GM23248 (cell line): Measurements from ENCODE around the gene CABYR. TPM values are rescaled to one million over a fixed set of nuclear protein-coding genes. Genes with fewer than 3 reads are reported as not detected.

Experiments used
- DNase-seq: peaks from one replicate; pipeline ENCODE4 v3.0.0-alpha.2; 2015
- H2AFZ ChIP-seq: fragments of 200-600 bp; sonication (generic); 2 replicates; pipeline ENCODE4 v1.6.1; 2016; ENCODE audit warnings: antibody characterized with exemption
- H3F3A ChIP-seq: fragments of 200-600 bp; sonication (generic); 2 replicates; pipeline ENCODE4 v1.6.1; 2016; ENCODE audit warnings: mild to moderate bottlenecking, antibody characterized with exemption, mixed run types; ENCODE audit not compliant: insufficient read depth
- H3K27ac ChIP-seq: fragments of 200-600 bp; sonication (generic); 2 replicates; pipeline ENCODE4 v1.5.1; 2016; ENCODE audit warnings: mild to moderate bottlenecking
- H3K27me3 ChIP-seq: fragments of 200-600 bp; sonication (generic); replicated peaks from 2 replicates; pipeline ENCODE4 v1.6.1; 2016; ENCODE audit warnings: mild to moderate bottlenecking; ENCODE audit not compliant: insufficient read depth
- H3K36me3 ChIP-seq: fragments of 200-600 bp; sonication (generic); 2 replicates; pipeline ENCODE4 v1.6.1; 2016; ENCODE audit warnings: low read depth, mild to moderate bottlenecking
- H3K4me1 ChIP-seq: fragments of 200-600 bp; sonication (generic); 2 replicates; pipeline ENCODE4 v1.6.1; 2016; ENCODE audit warnings: mild to moderate bottlenecking; ENCODE audit not compliant: insufficient read depth
- H3K4me2 ChIP-seq: fragments of 200-600 bp; sonication (generic); one replicate; pipeline ENCODE4 v1.6.1; 2016; ENCODE audit warnings: mild to moderate bottlenecking; ENCODE audit not compliant: unreplicated experiment
- H3K4me3 ChIP-seq: fragments of 200-600 bp; sonication (generic); 2 replicates; pipeline ENCODE4 v1.5.1; 2016; ENCODE audit warnings: mild to moderate bottlenecking
- H3K79me2 ChIP-seq: fragments of 200-600 bp; sonication (generic); 2 replicates; pipeline ENCODE4 v1.6.1; 2016; ENCODE audit warnings: mild to moderate bottlenecking; ENCODE audit not compliant: insufficient read depth
- H3K9ac ChIP-seq: fragments of 200-600 bp; sonication (generic); 2 replicates; pipeline ENCODE4 v1.6.1; 2016; ENCODE audit warnings: mild to moderate bottlenecking
- H3K9me2 ChIP-seq: fragments of 200-600 bp; sonication (generic); 2 replicates; pipeline ENCODE4 v1.6.1; 2016; ENCODE audit warnings: mixed run types, mild to moderate bottlenecking, moderate library complexity; ENCODE audit not compliant: insufficient read depth
- H3K9me3 ChIP-seq: fragments of 200-600 bp; sonication (generic); one replicate; pipeline ENCODE4 v1.6.1; 2017; ENCODE audit warnings: low read depth
- H4K20me1 ChIP-seq: fragments of 200-600 bp; sonication (generic); 2 replicates; pipeline ENCODE4 v1.6.0; 2016; ENCODE audit not compliant: insufficient read depth
- EZH2 ChIP-seq: fragments of 200-600 bp; sonication (generic); IDR thresholded peaks from 2 replicates; pipeline ENCODE4 v1.6.1; 2018; ENCODE audit warnings: antibody characterized with exemption, mild to moderate bottlenecking; ENCODE audit not compliant: insufficient read depth, poor library complexity, severe bottlenecking
- EZH2phosphoT487 ChIP-seq: fragments of 200-600 bp; sonication (generic); IDR thresholded peaks from 2 replicates; pipeline ENCODE4 v1.6.1; 2018; ENCODE audit warnings: antibody characterized with exemption, moderate library complexity, mild to moderate bottlenecking, low read depth; ENCODE audit not compliant: insufficient read depth
- WGBS, 2 experiments: methylation state at CpG; one replicate each; pipeline ENCODE4 v1.1.6; 2015 to 2017; ENCODE audit warnings: low lambda C conversion rate in 2 of 2, low coverage in 1 of 2; ENCODE audit errors: missing lambda C conversion rate in 2 of 2; 5-methylcytosine and 5-hydroxymethylcytosine counted together
- in situ Hi-C: fragments of 300-500 bp; cut with MboI; formaldehyde crosslinking; loops from 2 replicates; pipeline ENCODE4 v1.15.0; 2020
- polyA plus RNA-seq: library from polyadenylated mRNA; unstranded; fragments of >200 nt; fragmentation: Nextera tagmentation; extraction: Ambion mirVana; gene quantifications from 2 replicates; pipeline ENCODE4 v1.2.1, GENCODE V29; 2016
- total RNA-seq: library from RNA; depleted of rRNA; stranded (reverse); fragments of >200 nt; shearing (Covaris generic); gene quantifications from 2 replicates; pipeline ENCODE4 v1.2.3, GENCODE V29; 2014

The CABYR gene
- total and polyA plus RNA-seq, 2 experiments from 2014 or later, result 2.9 to 3.6 TPM

- Histone ChIP-seq H3K79me2 (no peaks in the 10 kb centered on the region), H3K27ac (no peak overlapping the region), H2AFZ (no peak overlapping the region), H3K9me3 (no peaks in the 10 kb centered on the region), H3K4me3 (no peak overlapping the region), H3K4me2 (no peak overlapping the region), H3K4me1 (peaks cover 13% of the 10 kb centered on the region), H3F3A (peaks cover 12% of the 10 kb centered on the region; the same call in 1 of the 2 replicates), H4K20me1 (no peaks in the 10 kb centered on the region), H3K9me2 (no peaks in the 10 kb centered on the region), H3K9ac (no peak overlapping the region), H3K36me3 (no peaks in the 10 kb centered on the region), H3K27me3 (no peaks in the 10 kb centered on the region)
- DNase-seq, result no peak
- in situ Hi-C loops, result no loop called here
- TF ChIP-seq EZH2 (no peak), EZH2phosphoT487 (no peak)
- 89 to 95% methylated on average over 1 of the region's 1 CpG for WGBS, 2 experiments
Observed at GRCh38 chr18:24180048-24180447, 41.2 kb downstream of the CABYR start.

GRCh38 chr18:24181806-24182205 lies 42.9 kb downstream of the CABYR start:
- H3F3A ChIP-seq, result peaks cover 12% of the 10 kb centered on the region; the same call in 1 of the 2 replicates
- WGBS, 2 experiments, result 24% methylated on average over 2 of the region's 2 CpGs
- H3K27ac ChIP-seq, result no peak overlapping the region
- peak overlapping the region; percentile 40 for H3K4me2 ChIP-seq
- no peaks in the 10 kb centered on the region for H3K79me2 ChIP-seq
- TF ChIP-seq EZH2 (no peak), EZH2phosphoT487 (no peak)
- no peaks in the 10 kb centered on the region for H3K9me2 ChIP-seq
- H3K27me3 ChIP-seq, result no peaks in the 10 kb centered on the region
- no peak overlapping the region for H3K9ac ChIP-seq
- H3K4me1 ChIP-seq, result peaks cover 13% of the 10 kb centered on the region
- H4K20me1 ChIP-seq, result no peaks in the 10 kb centered on the region
- DNase-seq, result peak; percentile 44
- no peaks in the 10 kb centered on the region for H3K36me3 ChIP-seq
- H3K9me3 ChIP-seq, result no peaks in the 10 kb centered on the region
- in situ Hi-C loops, result no loop called here
- 0 out of 2 replicates have a peak overlapping the region, but pooled peaks have one; percentile 24 for H2AFZ ChIP-seq
- H3K4me3 ChIP-seq, result no peak overlapping the region

GRCh38 chr18:24185805-24186204 lies 46.9 kb downstream of the CABYR start:
- no peak overlapping the region for H3K4me2 ChIP-seq
- no peak for DNase-seq
- H3F3A ChIP-seq, result peaks cover 12% of the 10 kb centered on the region; the same call in 1 of the 2 replicates

GRCh38 chr18:24187049-24187448 lies 48.2 kb downstream of the CABYR start:
- H3K27ac ChIP-seq, result no peak overlapping the region
- WGBS, 2 experiments, result 96 to 97% methylated on average over 5 of the region's 5 CpGs
- H3K79me2 ChIP-seq, result no peaks in the 10 kb centered on the region
- no peak for TF ChIP-seq EZH2phosphoT487
- no peak for TF ChIP-seq EZH2
- no peaks in the 10 kb centered on the region for H3K9me2 ChIP-seq
- H3F3A ChIP-seq, result 0 out of 2 replicates have a peak, but pooled peaks cover 4% of the 10 kb centered on the region
- in situ Hi-C loops, result no loop called here
- no peaks in the 10 kb centered on the region for H4K20me1 ChIP-seq
- DNase-seq, result no peak
- H3K27me3 ChIP-seq, result no peaks in the 10 kb centered on the region
- H3K4me3 ChIP-seq, result no peak overlapping the region
- H3K9me3 ChIP-seq, result no peaks in the 10 kb centered on the region
- no peak overlapping the region for H3K4me2 ChIP-seq
- H3K4me1 ChIP-seq, result peaks cover 5% of the 10 kb centered on the region
- H3K36me3 ChIP-seq, result no peaks in the 10 kb centered on the region
- no peak overlapping the region for H3K9ac ChIP-seq
- no peak overlapping the region for H2AFZ ChIP-seq

More at GRCh38 chr18:24185805-24186204, 46.9 kb downstream of the CABYR start:
- H3K27ac ChIP-seq, result no peak overlapping the region
- no peaks in the 10 kb centered on the region for H3K79me2 ChIP-seq
- in situ Hi-C loops, result no loop called here
- WGBS, 2 experiments, result 83 to 88% methylated on average over 7 of the region's 7 CpGs
- TF ChIP-seq EZH2phosphoT487 (no peak), EZH2 (no peak)
- H3K27me3 ChIP-seq, result no peaks in the 10 kb centered on the region
- no peaks in the 10 kb centered on the region for H4K20me1 ChIP-seq
- H3K9me2 ChIP-seq, result no peaks in the 10 kb centered on the region
- H3K4me3 ChIP-seq, result no peak overlapping the region
- H3K9ac ChIP-seq, result no peak overlapping the region
- no peaks in the 10 kb centered on the region for H3K9me3 ChIP-seq
- peaks cover 13% of the 10 kb centered on the region for H3K4me1 ChIP-seq
- no peaks in the 10 kb centered on the region for H3K36me3 ChIP-seq
- no peak overlapping the region for H2AFZ ChIP-seq

- H3K4me3 ChIP-seq, result no peak overlapping the region
- H4K20me1 ChIP-seq, result no peaks in the 10 kb centered on the region
- H2AFZ ChIP-seq, result no peak overlapping the region
- no peaks in the 10 kb centered on the region for H3K27me3 ChIP-seq
- 94 to 100% methylated on average over 1 of the region's 1 CpG for WGBS, 2 experiments
- H3F3A ChIP-seq, result no peaks in the 10 kb centered on the region
- TF ChIP-seq EZH2phosphoT487 (no peak), EZH2 (no peak)
- H3K9me3 ChIP-seq, result no peaks in the 10 kb centered on the region
- H3K79me2 ChIP-seq, result no peaks in the 10 kb centered on the region
- no peaks in the 10 kb centered on the region for H3K9me2 ChIP-seq
- H3K36me3 ChIP-seq, result no peaks in the 10 kb centered on the region
- H3K4me1 ChIP-seq, result no peaks in the 10 kb centered on the region
- H3K27ac ChIP-seq, result no peak overlapping the region
- no peak for DNase-seq
- no peak overlapping the region for H3K9ac ChIP-seq
- H3K4me2 ChIP-seq, result no peak overlapping the region
- in situ Hi-C loops, result no loop called here
Observed at GRCh38 chr18:24187689-24188088, 48.8 kb downstream of the CABYR start.
